GM21529 (cell line): ENCODE results near the gene EYA2.

ENCODE experiments used
- ATAC-seq: cut with Tn5 transposase; IDR thresholded peaks from one replicate; pipeline ENCODE4 v1.9.1; 2021; ENCODE audit not compliant: unreplicated experiment

EYA2 gene

DNA sequence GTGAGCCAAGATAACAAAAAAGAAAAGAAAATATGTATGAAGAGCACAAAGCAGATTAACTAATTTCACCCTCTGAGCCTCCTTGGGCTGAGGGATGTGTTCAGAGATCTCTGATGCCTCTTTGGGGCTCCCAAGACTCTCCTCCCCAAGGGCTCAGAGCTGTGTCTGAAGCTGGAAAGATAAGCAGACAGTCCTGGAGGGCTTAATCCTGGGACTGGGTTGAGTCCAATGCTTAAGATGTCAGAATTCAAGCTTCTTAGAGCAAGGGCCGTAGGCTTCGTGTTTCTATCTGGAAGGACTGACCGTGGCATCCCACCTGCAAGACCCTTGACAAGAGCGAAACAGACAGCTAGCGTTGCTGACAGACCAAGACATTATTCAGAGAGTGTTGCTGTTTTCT is 232.9 kb downstream of the EYA2 start:
- ATAC-seq: no peak

DNA sequence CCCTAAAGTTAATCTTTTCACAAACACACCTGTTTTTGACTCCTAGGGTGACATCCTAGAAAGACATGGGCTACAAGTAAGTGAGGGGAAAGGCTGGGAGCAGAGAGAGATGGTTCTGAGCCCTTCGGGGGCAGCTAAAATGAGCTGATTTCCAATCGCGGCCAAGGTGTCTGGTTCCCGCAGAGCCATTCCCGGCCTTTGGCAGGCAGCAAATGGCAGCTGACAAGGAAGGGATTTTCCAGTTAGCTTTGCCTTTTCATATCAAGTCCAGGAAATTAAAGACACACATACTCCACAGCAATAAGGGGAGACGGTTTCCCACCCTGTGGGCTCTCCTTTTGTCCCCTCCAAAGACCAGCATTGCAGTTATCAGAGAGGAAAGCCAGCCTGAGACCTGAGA is 233.4 kb downstream of the EYA2 start:
- ATAC-seq: no peak

GRCh38 chr20:47129306-47129705 is 234.7 kb downstream of the EYA2 start:
- ATAC-seq: no peak

GRCh38 chr20:47133809-47134456 is 239.3 kb downstream of the EYA2 start:
- ATAC-seq: no peak

DNA sequence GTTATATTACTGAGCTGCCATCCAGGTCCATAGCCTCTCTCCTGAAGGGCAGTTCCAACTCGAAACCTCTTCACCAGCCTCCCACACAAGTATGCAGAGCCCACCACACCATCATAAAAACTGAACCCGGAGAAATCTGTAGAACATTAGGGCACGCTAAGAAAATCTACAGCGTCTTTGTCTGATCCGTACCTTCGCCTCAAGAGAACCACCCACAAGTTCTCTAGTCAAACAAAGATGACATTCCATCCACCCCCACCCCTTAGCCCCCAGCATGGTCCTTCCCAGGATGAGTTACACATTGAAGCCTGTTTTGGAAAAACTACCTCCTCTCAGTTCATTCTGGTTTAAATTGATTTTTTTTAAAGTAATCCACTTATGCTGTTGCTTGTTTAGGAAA is 242.1 kb downstream of the EYA2 start:
- no peak for ATAC-seq

DNA sequence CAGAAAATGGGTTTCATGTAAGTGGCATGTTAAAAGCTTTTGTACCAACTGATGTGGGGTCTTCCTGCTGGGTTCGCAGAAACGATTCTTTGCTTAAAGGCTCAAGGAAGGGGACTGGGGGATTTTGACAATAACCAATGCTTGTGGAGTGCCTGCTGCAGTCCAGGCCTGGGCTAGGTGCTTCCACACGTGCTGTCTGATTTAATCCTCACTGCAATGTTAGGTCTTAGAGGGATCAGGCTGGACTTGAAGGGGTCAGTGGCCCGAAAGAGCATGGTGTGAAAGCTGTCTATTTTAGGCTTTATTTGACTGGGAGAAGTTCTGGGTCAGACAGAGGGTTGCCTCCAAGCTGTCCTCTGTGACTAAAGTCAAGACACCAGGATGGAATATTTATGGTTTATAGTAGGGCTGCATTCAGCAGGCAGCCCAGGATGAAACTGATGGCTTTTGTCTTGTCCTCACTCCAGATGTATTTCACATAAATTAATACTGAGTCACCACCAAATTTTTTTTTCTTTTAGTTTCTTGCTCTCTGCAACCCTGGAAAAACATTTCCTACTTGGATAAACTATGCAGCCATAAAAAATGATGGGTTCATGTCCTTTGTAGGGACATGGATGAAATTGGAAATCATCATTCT is 242.7 kb downstream of the EYA2 start:
- ATAC-seq: no peak

DNA sequence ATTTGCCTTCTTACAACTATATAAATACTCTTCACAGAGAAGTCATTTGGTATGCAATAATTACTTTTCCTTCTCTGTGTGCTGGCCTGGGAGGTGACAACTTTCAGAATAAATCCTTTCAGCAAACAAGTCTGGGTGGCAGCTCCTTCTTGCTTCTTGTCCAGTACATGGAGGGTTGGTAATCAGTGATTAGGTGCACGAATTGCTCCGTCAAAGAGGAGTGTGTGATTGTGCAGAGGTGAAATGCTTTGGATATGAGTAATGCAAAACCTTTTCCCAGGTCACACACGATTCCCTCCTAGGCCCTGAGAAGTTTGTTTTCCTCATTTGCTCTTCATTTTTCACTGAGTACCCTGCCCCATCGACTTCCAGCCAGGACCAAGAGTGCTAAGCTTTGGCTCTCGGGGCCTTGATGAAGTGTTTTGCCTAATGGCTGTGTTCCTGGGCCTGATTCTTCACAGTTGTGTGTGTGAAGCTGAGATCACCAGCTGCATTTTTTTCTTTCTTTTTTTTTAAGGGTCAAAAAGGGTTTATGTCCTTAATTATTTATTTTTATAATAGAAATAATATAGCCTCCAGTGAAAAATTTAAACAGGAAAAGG is 245.4 kb downstream of the EYA2 start:
- no peak for ATAC-seq

DNA sequence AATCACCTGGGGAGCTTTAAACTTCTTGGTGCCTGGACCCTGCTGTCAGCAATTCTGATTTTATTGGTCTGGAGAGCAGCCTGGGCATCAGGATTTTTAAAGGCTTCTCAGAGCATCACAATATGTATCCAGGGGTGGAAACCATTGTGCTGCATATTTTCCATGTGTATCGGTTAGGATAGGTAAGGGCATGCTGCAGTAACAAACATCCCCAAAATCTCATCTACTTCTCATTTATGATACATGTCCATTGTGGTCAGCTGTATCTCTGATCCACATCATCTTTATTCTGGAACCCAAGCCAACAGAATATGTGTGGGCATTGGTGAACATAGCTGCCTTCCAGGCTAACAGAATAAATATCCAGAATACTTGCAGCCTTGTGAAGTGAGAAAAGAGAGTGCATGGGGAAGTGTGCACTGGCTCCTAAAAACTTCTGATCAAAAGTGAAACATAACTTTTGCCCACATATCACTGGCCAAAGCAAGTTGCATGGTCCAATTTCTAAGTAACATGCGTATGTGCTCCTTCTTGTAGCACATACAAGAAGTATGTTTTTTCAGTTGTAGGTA is 246.8 kb downstream of the EYA2 start:
- no peak for ATAC-seq

DNA sequence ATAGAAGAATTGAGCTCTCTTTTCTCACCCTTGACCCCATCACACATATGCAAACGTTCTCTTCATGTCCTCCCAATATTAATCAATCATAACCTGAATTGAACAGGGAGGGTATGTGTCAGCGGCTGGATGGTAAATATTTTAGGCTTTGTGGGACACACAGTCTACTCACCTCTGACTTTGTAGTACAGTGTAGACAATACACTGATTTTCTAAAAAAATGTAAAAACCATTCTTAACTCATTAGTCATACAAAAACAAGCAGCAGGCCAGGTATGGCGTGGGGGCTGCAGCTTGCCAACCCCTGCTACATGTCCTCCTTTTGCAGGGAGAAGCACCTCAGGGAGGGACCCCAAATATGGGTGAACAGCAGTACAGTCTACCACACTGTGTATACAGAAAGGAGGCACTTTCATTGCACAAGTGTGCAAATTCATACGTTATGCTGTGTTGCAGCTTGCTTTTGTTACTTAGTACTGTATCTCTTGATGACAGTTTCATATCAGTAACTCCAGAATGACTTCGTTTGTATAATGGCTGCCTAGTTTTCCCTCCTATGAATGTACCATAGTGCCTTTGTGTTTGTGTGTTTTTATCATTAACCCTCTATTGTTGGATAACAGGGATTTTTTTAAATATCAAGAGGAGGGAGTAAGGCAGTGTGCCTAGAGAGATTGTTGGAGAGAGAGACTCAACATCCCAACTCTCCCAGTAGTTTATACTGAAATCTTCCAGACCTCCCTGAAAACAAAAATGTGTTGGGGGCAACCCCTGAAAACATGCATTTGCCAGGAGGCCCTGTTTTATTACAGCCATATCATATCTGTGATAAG is 247.5 kb downstream of the EYA2 start:
- ATAC-seq: no peak

GRCh38 chr20:47142774-47143170 is 248.1 kb downstream of the EYA2 start:
- no peak for ATAC-seq

DNA sequence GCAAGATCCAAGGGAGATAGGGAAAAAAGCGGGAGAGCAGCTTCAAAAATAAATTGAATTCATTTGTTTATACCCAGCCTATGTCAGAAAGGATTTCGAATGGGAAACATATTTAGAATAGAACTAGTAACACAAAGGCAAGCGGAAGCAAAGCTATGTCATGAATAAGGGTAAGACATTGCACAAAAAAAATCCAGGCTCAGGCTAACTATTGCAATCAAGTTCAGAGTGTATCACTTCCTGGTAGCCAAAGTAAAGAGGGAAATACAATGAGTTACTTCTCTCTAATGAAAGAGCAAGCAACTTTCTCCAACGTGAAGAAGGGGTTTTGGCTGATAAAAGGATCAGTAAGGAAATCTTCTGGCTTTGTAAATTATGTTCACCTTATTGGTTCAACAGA is 249.0 kb downstream of the EYA2 start:
- no peak for ATAC-seq

GRCh38 chr20:47144463-47144862 is 249.8 kb downstream of the EYA2 start:
- ATAC-seq: no peak

GRCh38 chr20:47146686-47147085 is 252.0 kb downstream of the EYA2 start:
- ATAC-seq: no peak

- no peak for ATAC-seq
These were observed 253.4 kb downstream of the EYA2 start for GRCh38 chr20:47148059-47148458.

GRCh38 chr20:47149939-47150338 is 255.3 kb downstream of the EYA2 start:
- ATAC-seq: no peak

- ATAC-seq: no peak
These were observed 255.9 kb downstream of the EYA2 start for GRCh38 chr20:47150403-47151152.

- ATAC-seq: no peak
These were observed 257.4 kb downstream of the EYA2 start for GRCh38 chr20:47152068-47152467.

DNA sequence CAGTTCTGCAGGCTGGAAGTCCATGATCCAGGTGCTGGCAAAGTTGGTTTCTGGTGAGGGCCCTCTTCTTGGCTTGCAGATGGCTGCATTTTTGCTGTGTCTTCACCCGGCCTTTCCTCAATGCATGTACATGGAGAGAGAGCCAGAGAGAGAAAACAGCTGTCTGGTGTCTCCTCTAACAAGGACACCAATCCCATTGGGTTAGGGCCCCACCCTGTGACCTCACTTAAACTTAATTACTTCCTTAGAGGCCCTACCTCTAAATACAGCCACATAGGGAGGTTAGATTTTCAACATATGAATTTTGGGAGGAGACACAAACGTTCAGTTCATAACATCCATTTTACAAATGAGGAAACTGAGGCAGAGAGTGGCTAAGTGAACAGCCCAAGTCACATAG is 259.4 kb downstream of the EYA2 start:
- ATAC-seq: no peak

DNA sequence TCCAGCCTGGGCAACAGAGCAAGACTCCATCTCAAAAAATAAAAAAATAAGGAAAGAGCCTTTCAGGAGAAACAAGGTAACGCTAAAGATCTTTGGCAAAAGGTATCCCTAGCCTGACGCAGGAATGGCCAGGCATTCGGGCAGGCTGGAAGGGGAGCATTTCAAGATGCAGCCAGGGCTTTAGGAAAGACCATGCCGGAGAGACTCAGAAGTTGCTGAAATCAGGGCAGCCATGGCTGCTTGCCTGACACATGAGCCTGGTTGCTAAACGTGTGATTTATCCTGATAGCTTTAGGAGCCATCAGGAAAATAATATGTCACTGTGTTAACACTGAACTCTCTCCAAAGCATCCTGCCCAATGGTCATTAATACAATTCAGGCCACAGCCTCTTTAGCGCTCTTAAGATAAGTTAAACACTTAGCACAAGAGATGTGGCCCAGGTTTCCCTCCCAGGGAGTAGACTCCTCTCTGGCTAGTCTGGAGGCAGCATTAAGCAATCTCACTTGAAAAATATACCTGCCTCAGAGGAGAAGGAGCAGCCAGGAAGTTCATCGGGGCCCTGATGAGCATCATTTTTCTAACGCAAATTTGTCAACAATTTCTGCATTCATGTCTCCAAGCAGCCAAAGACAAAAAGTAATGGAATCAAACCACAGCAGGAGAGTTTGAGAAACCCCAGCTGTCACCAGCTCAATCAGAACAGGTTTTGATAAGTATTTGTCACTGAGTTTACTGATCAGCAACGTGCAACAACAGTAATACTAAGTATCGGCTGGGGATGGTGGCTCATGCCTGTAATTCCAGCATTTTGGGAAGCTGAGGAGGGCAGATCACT is 261.9 kb downstream of the EYA2 start:
- ATAC-seq: no peak

DNA sequence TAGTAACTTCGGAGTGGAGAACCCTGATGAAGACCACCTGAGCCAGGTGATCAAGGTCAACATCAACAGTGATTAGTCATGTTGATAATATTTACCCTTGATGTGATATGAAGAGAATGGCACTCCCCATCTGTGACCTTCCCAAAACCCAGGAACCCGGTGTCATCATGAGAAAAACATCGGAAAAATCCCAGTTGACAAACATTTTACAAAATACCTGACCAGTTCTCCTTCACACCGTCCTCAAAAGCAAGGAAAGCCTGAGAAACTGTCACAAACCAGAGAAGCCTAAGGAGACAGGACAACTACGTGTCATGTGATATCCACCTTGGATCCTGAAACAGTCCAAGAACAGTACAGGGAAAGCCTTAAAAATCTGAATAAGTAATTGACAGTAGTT is 264.5 kb downstream of the EYA2 start:
- no peak for ATAC-seq
